HG03139 (cell line): Measurements from ENCODE around the gene C2orf80.
"Not testable (repeated sequence)": the region's sequence is repeated elsewhere in the genome, so short reads cannot be mapped to it uniquely, and the experiment has no call there.

Experiments used
- ATAC-seq: cut with Tn5 transposase; IDR thresholded peaks from one replicate; pipeline ENCODE4 v1.9.1; 2021; ENCODE audit not compliant: unreplicated experiment

Gene C2orf80

GRCh38 chr2:208136716-208137094, 53.1 kb downstream of the C2orf80 start:
- no peak for ATAC-seq

GRCh38 chr2:208135794-208136715, 53.8 kb downstream of the C2orf80 start:
- ATAC-seq, result no peak

GRCh38 chr2:208134928-208135586, 54.8 kb downstream of the C2orf80 start:
- ATAC-seq, result no peak

GRCh38 chr2:208130712-208131110, 59.1 kb downstream of the C2orf80 start:
- no peak for ATAC-seq

GRCh38 chr2:208129744-208130711, 59.8 kb downstream of the C2orf80 start, which contains the start of gene CRYGC:
TSS of gene CRYGC (minus strand) at chr2:208129828. CDS start at chr2:208129792, 36 bp downstream.
- no peak for ATAC-seq

GRCh38 chr2:208128136-208128535, 61.7 kb downstream of the C2orf80 start:
- ATAC-seq, result no peak

GRCh38 chr2:208127090-208127489, 62.7 kb downstream of the C2orf80 start:
- ATAC-seq, result no peak

- no peak for ATAC-seq
These were observed 64.6 kb downstream of the C2orf80 start for GRCh38 chr2:208125251-208125650.

GRCh38 chr2:208124013-208124715, 65.7 kb downstream of the C2orf80 start, which contains the start of gene CRYGD:
TSS of gene CRYGD (minus strand) at chr2:208124524. CDS start at chr2:208124473, 51 bp downstream.
- ATAC-seq, result not testable (repeated sequence)

- ATAC-seq, result no peak
These were observed 67.6 kb downstream of the C2orf80 start for GRCh38 chr2:208122248-208122647.

GRCh38 chr2:208118918-208119317, 70.9 kb downstream of the C2orf80 start:
- no peak for ATAC-seq

GRCh38 chr2:208117390-208117789, 72.4 kb downstream of the C2orf80 start:
- ATAC-seq, result not testable (repeated sequence)
